Sigmoid colon (tissue), 7 donors: Measurements from ENCODE around the gene CA12. TPM values are rescaled to one million over a fixed set of nuclear protein-coding genes. Genes with fewer than 3 reads are reported as not detected.

Experiments used
- DNase-seq: peaks from one replicate; pipeline ENCODE4 v3.0.0-alpha.2; 2019
- H3K27ac ChIP-seq, 4 donors: fragments of 200-600 bp; sonication (generic); one replicate each; pipeline ENCODE4 v1.5.1; 2016 to 2019; ENCODE audit warnings: mild to moderate bottlenecking in 1 of 4
- H3K27me3 ChIP-seq, 3 donors: fragments of 200-600 bp; sonication (generic); one replicate each; pipeline ENCODE4 v1.5.1; 2019; ENCODE audit warnings: mild to moderate bottlenecking in 1 of 3
- H3K36me3 ChIP-seq, 4 donors: fragments of 200-600 bp; sonication (generic); one replicate each; pipeline ENCODE4 v1.5.1; 2016 to 2019
- H3K4me1 ChIP-seq, 4 donors: fragments of 200-600 bp; sonication (generic); one replicate each; pipeline ENCODE4 v1.5.1; 2017 to 2019
- H3K4me3 ChIP-seq, 4 donors: fragments of 200-600 bp; sonication (generic); one replicate each; pipeline ENCODE4 v1.5.1; 2017 to 2019; ENCODE audit warnings: mild to moderate bottlenecking in 2 of 4, moderate library complexity in 1 of 4
- H3K9me3 ChIP-seq, 4 donors: fragments of 200-600 bp in 3 of 4; sonication (generic) in 3 of 4; one replicate each; pipeline versions ENCODE4 v1.5.1 to v1.6.1; 2013 to 2019
- EP300 ChIP-seq, 4 donors: sonication (generic); formaldehyde crosslinking; IDR thresholded peaks; one replicate each; pipeline ENCODE4 v1.6.1; 2017; ENCODE audit warnings: antibody characterized with exemption in 4 of 4
- POLR2A ChIP-seq, 2 donors: fragments of 450-650 bp; IDR thresholded peaks; one replicate each; pipeline ENCODE4 v1.6.1; 2016; ENCODE audit warnings: antibody characterized with exemption in 2 of 2, mild to moderate bottlenecking in 2 of 2, moderate library complexity in 2 of 2
- POLR2AphosphoS5 ChIP-seq, 4 donors: sonication (generic); formaldehyde crosslinking; IDR thresholded peaks; one replicate each; pipeline ENCODE4 v1.6.1; 2017; ENCODE audit warnings: antibody characterized with exemption in 4 of 4
- WGBS, 2 donors: extraction: QIAGEN DNeasy Blood & Tissue Kit; methylation state at CpG; one replicate each; pipeline ENCODE4 v1.1.7; 2013; 5-methylcytosine and 5-hydroxymethylcytosine counted together
- intact Hi-C: fragments of 100-400 bp; cut with DNase I; formaldehyde crosslinking; loops from one replicate; pipeline ENCODE4 v1.15.1; 2023
- polyA plus RNA-seq, 3 donors: library from polyadenylated mRNA; stranded (reverse); fragments of 200-250 nt; gene quantifications; one replicate each; pipeline ENCODE4 v1.2.3, GENCODE V29; 2013
- total RNA-seq, 4 donors: library from RNA; depleted of rRNA; stranded (reverse); fragments of >200 nt; gene quantifications; one replicate each; pipeline ENCODE4 v1.1.0, GENCODE V29; 2016
- TF ChIP-seq, protein P1 (sequence below), 4 experiments: fragments of 450-650 bp in 3 of 4; fragments of 200-600 bp in 1 of 4; IDR thresholded peaks; one replicate each; pipeline ENCODE4 v1.5.1; 2016 to 2019; ENCODE audit warnings: antibody characterized with exemption in 4 of 4, mild to moderate bottlenecking in 3 of 4, moderate library complexity in 2 of 4
- donor health status: healthy with polysubstance abuse.
- donor health status: Bipolar disorder and iron deficiency.
- donor health status: healthy.

CA12 gene
- total and polyA plus RNA-seq, 7 donors: 0.14 to 76.2 (median 2.2) TPM

DNA sequence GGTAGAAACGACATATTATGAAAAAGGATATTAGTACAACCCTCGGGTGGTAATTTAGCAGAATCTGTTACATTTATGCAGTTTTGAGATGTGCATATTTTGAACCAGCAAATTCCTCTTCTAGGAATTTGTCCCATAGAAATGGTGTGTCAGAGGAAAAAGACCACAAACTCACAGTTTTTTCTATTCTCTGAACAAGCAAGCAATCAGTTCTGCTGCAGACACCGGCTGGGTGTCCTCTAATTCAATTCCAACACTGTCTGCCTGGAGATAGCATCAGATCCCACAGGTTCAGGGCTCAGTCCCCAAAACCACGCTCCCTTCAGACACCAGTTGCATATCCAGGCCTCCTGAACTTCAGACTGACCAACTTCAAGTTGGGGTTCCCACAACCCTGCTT is 67.8 kb downstream of the CA12 start:
- intact Hi-C loops: no loop called here
- no peak overlapping the region for H3K4me3 ChIP-seq
- no peaks in the 10 kb centered on the region for H3K27me3 ChIP-seq
- no peak for TF ChIP-seq POLR2A (IDR thresholded peaks at IDR 0.05)
- TF ChIP-seq EP300 (IDR thresholded peaks at IDR 0.05): no peak
- no peak for TF ChIP-seq POLR2AphosphoS5 (IDR thresholded peaks at IDR 0.05)
- TF ChIP-seq, protein P1, sequence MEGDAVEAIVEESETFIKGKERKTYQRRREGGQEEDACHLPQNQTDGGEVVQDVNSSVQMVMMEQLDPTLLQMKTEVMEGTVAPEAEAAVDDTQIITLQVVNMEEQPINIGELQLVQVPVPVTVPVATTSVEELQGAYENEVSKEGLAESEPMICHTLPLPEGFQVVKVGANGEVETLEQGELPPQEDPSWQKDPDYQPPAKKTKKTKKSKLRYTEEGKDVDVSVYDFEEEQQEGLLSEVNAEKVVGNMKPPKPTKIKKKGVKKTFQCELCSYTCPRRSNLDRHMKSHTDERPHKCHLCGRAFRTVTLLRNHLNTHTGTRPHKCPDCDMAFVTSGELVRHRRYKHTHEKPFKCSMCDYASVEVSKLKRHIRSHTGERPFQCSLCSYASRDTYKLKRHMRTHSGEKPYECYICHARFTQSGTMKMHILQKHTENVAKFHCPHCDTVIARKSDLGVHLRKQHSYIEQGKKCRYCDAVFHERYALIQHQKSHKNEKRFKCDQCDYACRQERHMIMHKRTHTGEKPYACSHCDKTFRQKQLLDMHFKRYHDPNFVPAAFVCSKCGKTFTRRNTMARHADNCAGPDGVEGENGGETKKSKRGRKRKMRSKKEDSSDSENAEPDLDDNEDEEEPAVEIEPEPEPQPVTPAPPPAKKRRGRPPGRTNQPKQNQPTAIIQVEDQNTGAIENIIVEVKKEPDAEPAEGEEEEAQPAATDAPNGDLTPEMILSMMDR (IDR thresholded peaks at IDR 0.05): no peak
- no peaks in the 10 kb centered on the region for H3K9me3 ChIP-seq
- no peak overlapping the region for H3K27ac ChIP-seq
- no peak for DNase-seq
- WGBS, 2 donors: 89 to 97% methylated on average over 4 of the region's 4 CpGs
- no peaks in the 10 kb centered on the region for H3K4me1 ChIP-seq
- H3K36me3 ChIP-seq: no peaks in the 10 kb centered on the region

DNA sequence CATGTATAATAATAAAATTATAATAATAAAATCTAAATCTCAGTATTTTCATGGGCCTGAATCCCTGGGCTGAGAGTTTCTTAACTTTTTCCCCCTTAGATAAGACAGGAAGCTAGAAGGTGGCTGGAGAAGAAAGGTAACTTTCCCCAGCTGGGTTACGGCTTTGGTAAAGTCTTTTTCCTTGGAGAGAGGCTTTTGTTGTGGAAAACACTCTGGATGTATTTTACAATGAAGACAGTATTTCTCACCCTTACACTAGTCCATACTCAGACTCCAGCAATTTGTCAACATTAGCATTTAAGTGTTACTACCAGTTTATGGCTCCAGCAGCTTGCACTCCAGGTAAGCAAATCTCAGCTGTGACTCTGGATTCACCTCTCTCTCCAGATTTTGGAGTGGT is 69.4 kb downstream of the CA12 start:
- TF ChIP-seq, protein P1 (IDR thresholded peaks at IDR 0.05): no peak
- no peak for TF ChIP-seq POLR2A (IDR thresholded peaks at IDR 0.05)
- no peak for TF ChIP-seq EP300 (IDR thresholded peaks at IDR 0.05)
- no peak for TF ChIP-seq POLR2AphosphoS5 (IDR thresholded peaks at IDR 0.05)
- Histone ChIP-seq H3K9me3 (no peaks in the 10 kb centered on the region), H3K27ac (no peak overlapping the region), H3K36me3 (no peaks in the 10 kb centered on the region), H3K27me3 (no peaks in the 10 kb centered on the region), H3K4me3 (no peak overlapping the region), H3K4me1 (no peaks in the 10 kb centered on the region)
- intact Hi-C loops: no loop called here
- no peak for DNase-seq
- WGBS, 2 donors: 93 to 95% methylated on average over 1 of the region's 1 CpG

DNA sequence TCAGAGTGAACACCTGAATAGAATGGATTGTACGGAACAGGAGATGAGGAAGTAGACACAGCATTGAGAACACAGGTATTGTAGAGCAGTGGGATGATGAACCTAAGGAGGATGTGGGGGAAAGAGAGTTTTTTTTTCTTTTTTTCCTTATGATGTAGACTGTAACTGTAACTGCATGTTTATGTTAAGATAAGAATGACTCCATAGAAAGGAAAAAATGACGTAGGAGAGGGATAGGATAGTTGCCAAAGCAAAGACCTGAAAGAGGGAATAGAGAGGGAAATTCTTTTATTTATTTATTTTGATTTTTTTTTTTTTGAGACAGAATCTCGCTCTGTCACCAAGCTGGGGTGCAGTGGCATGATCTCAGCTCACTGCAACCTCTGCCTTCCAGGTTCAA is 71.0 kb downstream of the CA12 start:
- no peak overlapping the region for H3K27ac ChIP-seq
- H3K9me3 ChIP-seq: no peaks in the 10 kb centered on the region
- no peak for DNase-seq
- no peaks in the 10 kb centered on the region for H3K27me3 ChIP-seq
- H3K4me1 ChIP-seq: no peaks in the 10 kb centered on the region
- WGBS, 2 donors: 72 to 85% methylated on average over 3 of the region's 3 CpGs
- intact Hi-C loops: no loop called here
- H3K4me3 ChIP-seq: no peak overlapping the region
- peaks cover 0 to 11% (median 7%) of the 10 kb centered on the region in 4 donors for H3K36me3 ChIP-seq
- TF ChIP-seq EP300 (IDR thresholded peaks at IDR 0.05) (no peak), POLR2A (IDR thresholded peaks at IDR 0.05) (no peak), POLR2AphosphoS5 (IDR thresholded peaks at IDR 0.05) (no peak)
- TF ChIP-seq, protein P1 (IDR thresholded peaks at IDR 0.05): no peak

DNA sequence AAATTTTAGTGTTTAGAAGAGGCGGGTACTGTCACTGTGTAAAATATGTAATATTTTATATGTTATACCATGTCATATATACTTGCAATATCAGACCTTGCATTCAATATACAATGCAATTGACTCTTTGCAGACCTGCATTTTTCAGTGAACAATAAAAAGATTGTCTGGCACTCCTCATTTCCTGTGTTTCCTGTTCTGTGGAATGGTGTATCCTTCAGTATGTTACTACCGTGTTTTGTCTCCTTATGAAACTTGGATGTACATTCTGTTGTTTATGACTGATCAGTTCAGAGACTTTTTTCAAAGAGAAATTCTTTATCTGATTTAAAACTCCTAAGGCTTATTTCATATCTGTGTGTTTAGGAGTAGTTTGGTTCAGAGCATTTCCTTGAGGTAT is 72.7 kb downstream of the CA12 start:
- H3K9me3 ChIP-seq: no peaks in the 10 kb centered on the region
- TF ChIP-seq, protein P1 (IDR thresholded peaks at IDR 0.05): no peak
- TF ChIP-seq POLR2A (IDR thresholded peaks at IDR 0.05): no peak
- TF ChIP-seq EP300 (IDR thresholded peaks at IDR 0.05): no peak
- TF ChIP-seq POLR2AphosphoS5 (IDR thresholded peaks at IDR 0.05): no peak

DNA sequence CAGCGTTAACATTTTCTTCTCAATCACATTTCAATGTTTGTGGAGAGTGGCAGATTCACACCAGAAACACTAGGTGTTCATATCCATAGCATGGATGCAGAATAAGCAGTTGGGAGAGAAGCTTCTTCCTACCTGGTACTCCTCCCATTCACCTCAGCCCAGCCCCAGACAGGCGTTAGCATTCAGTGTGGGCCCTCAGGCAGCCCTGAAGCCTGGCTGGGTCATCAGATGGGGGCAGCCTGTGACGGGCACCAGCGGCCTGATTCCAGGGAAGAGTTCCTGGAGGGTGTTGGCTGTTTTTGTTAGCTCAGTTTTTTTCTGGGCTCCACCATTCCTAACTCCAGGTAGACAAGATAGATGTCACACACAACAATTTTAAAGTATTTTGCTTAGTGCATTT is 73.2 kb downstream of the CA12 start:
- Histone ChIP-seq H3K9me3 (no peaks in the 10 kb centered on the region), H3K36me3 (peaks cover 0 to 28% (median 11%) of the 10 kb centered on the region in 4 donors), H3K27me3 (no peaks in the 10 kb centered on the region), H3K27ac (no peak overlapping the region), H3K4me1 (no peaks in the 10 kb centered on the region), H3K4me3 (no peak overlapping the region)
- no peak for DNase-seq
- TF ChIP-seq EP300 (IDR thresholded peaks at IDR 0.05): no peak
- TF ChIP-seq POLR2A (IDR thresholded peaks at IDR 0.05): no peak
- TF ChIP-seq, protein P1 (IDR thresholded peaks at IDR 0.05): no peak
- TF ChIP-seq POLR2AphosphoS5 (IDR thresholded peaks at IDR 0.05): no peak
- WGBS, 2 donors: 69 to 80% methylated on average over 4 of the region's 4 CpGs
- intact Hi-C loops: no loop called here

More for the DNA sequence above, 72.7 kb downstream of the CA12 start:
- no peak for DNase-seq
- no peak overlapping the region for H3K4me3 ChIP-seq
- H3K27ac ChIP-seq: no peak overlapping the region
- no peaks in the 10 kb centered on the region for H3K27me3 ChIP-seq
- H3K36me3 ChIP-seq: peaks cover 0 to 26% (median 10%) of the 10 kb centered on the region in 4 donors
- intact Hi-C loops: no loop called here
- H3K4me1 ChIP-seq: no peaks in the 10 kb centered on the region
- WGBS, 2 donors: 18 to 59% methylated on average over 2 of the region's 2 CpGs
